Measurements from ENCODE around the gene UQCRQ.

UQCRQ gene

DNA sequence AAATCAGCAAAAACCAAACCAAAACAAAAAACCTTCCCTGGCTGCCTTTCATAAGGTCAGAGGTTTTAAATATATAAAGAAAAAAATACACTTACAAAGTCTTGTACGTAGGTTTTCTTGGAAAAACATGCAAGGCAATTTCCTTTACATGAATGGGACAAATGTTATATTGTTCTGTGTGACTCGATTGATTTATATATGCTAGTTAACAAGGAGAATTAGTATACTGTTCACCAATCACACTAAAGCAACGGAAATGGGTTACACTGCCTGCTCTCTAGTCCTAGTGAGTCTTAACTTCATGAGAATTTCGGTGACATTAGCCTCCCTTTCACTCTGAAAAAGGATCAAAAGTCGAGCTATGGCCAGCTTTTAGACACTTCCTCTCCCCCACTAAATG is 5.7 kb upstream of the UQCRQ start:
- in situ Hi-C loops (cut with HindIII; ENCODE audit: low pct_unique_long_range_greater_than_20kb, low sequenced_read_pairs): no loop called here
- DNase-seq (ENCODE audit: low read depth in 1 of 2, low spot score in 1 of 2): no peak
- no peak for TF ChIP-seq JUND (IDR thresholded peaks at IDR 0.05; ENCODE audit: low read depth)

DNA sequence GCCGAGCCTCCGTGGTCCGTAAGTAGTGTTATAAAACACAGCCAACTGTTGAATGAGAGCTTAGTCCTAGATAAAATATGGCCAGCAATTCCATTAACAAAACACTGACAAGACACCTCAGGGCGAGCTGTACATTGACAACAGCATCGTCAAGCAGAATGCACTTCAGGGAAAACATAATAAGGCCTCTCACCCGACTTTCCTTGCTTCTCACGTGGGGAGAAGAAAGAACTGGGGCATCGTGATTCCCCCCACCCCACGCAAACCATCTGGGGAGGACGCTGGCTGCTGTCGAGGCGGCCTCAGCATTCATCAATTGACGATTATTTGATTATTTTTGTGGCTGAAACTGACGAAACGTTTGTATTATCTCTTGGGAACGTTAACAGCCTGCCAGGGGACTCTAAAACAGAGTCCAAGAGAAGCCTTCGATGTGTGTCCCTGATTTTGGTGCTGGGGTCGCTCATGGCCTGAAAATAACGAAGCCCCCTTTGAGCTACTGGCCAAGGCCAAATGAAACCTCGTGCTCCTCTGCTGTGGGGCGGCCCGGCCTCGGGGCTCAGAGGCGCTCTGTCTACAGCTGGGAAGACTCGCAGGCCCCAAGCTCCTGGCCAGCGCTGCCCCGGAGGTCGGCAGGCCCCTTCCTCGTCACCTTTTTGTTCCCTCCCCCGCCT is 637 bp upstream of the UQCRQ start:
- in situ Hi-C loops (cut with HindIII; ENCODE audit: low pct_unique_long_range_greater_than_20kb, low sequenced_read_pairs): no loop called here
- DNase-seq (ENCODE audit: low read depth in 1 of 2, low spot score in 1 of 2): no peak
- no peak for TF ChIP-seq JUND (IDR thresholded peaks at IDR 0.05; ENCODE audit: low read depth)

DNA sequence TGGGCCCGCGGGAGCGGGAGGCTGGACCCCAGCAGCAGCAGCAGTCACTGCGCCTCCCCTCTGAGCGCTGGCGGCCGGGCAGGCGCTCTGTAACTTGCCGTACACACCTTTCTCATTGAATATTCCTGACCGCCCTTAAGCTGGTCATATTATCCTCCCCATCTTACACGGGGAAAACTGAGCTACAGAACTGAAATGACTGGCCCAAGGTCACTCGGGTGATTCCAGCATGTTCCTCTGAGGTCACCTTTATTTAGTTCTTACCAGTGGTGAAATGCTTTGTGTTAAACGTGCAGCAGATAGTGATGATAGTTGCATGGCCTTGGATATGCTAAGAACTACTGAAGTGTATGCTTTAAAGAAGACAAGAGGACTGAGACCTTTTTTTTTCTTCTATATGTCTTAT is 607 bp downstream of the UQCRQ start:
- in situ Hi-C loops (cut with HindIII; ENCODE audit: low pct_unique_long_range_greater_than_20kb, low sequenced_read_pairs): no loop called here
- no peak for DNase-seq (ENCODE audit: low read depth in 1 of 2, low spot score in 1 of 2)
- TF ChIP-seq JUND (IDR thresholded peaks at IDR 0.05; ENCODE audit: low read depth): no peak

DNA sequence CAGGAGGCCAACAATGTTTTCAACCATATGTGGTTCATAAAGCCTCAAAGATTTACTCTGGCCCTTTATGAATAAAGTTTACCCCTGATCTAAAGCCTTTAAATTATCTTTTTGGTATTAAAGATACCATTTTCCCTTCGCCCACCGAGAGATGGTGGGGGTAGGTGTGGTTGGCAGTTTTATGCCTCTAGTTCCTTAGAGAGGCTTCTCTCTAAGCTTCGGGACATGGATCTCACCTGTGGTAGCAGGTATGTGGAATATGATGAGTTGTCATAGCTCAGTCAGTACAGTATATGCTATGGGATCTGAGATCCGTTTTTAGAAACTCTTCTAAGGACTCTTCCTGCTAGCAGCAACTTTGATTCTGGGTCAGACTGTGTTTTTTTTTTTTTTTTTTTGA is 2.3 kb downstream of the UQCRQ start:
- in situ Hi-C loops (cut with HindIII; ENCODE audit: low pct_unique_long_range_greater_than_20kb, low sequenced_read_pairs): no loop called here
- TF ChIP-seq JUND (IDR thresholded peaks at IDR 0.05; ENCODE audit: low read depth): no peak
- no peak for DNase-seq (ENCODE audit: low read depth in 1 of 2, low spot score in 1 of 2)

DNA sequence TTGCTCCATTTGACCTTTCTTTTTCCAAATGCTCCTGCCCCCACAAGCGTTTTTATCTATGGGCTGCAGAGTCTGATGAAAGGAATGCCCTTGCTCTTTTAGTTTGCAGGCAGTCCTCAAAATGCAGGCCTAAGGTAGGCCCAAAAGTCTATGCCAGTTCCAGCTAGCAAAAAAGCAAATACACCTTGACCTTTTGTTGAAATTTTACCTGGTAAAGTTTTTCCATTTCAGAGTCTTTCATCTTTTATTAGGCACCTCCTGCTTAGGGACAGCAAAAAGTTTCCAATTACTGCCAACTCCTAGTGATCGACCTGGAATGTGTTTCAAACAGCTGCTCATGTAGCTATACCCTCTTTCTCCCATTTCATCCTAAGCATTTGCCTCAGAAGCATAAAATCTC is 4.4 kb downstream of the UQCRQ start:
- TF ChIP-seq JUND (IDR thresholded peaks at IDR 0.05; ENCODE audit: low read depth): no peak
- no peak for DNase-seq (ENCODE audit: low read depth in 1 of 2, low spot score in 1 of 2)
- in situ Hi-C loops (cut with HindIII; ENCODE audit: low pct_unique_long_range_greater_than_20kb, low sequenced_read_pairs): no loop called here

DNA sequence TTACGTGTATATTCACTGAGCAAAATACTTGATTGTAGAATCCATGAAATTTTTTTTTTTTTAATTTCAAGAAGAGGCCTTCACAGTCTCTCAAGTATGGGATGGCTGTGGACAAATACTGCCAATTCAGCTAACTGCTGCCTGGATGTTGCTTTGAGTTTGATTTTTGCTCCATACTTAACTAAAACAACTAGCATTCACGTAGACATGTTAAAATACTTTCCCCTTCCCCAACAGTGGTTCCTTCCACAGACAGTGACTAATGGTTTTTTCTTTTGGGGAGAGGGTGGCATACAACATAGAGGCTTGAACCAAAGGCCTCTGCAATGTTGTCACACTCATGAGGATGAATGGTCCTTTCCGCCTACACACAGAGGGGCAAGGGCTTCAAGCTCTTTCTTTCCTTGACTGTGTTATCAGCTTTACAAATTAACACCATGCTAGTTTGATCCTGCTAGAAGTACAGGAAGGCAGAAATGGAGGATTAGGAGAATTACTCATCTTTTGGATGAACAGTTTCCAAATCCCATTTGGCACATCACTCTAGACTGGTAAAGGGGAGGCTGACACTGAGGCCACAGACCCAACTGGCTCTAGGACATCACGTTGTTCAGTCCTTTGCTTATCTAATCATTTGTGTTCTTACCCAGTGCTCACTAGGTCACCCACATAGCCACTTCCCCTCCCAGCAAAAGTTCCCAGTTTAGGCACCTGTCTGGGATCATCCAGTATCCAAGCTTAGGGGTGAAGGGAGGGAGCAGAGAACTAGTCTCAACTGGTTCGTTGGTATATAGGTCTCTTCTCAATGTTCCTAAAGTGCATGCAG is 5.2 kb downstream of the UQCRQ start:
- in situ Hi-C loops (cut with HindIII; ENCODE audit: low pct_unique_long_range_greater_than_20kb, low sequenced_read_pairs): no loop called here
- no peak for DNase-seq (ENCODE audit: low read depth in 1 of 2, low spot score in 1 of 2)
- no peak for TF ChIP-seq JUND (IDR thresholded peaks at IDR 0.05; ENCODE audit: low read depth)

DNA sequence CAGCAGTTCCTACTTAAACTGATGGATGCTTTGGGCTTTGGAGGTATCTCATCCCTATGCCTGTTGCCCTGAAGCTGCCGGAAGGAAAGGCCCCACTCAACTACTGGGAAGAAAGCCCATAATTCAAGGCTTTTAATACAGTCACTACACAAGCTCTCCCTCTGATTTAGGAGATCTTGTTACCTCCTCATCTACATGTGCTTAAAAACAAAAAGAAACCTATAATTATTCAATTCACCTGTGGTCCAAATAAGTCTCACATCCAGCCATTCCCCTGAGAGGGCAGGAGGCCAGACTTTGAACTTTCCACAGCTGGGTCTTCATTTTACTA is 6.3 kb downstream of the UQCRQ start:
- TF ChIP-seq JUND (IDR thresholded peaks at IDR 0.05; ENCODE audit: low read depth): no peak
- in situ Hi-C loops (cut with HindIII; ENCODE audit: low pct_unique_long_range_greater_than_20kb, low sequenced_read_pairs): no loop called here
- DNase-seq (ENCODE audit: low read depth in 1 of 2, low spot score in 1 of 2): no peak

DNA sequence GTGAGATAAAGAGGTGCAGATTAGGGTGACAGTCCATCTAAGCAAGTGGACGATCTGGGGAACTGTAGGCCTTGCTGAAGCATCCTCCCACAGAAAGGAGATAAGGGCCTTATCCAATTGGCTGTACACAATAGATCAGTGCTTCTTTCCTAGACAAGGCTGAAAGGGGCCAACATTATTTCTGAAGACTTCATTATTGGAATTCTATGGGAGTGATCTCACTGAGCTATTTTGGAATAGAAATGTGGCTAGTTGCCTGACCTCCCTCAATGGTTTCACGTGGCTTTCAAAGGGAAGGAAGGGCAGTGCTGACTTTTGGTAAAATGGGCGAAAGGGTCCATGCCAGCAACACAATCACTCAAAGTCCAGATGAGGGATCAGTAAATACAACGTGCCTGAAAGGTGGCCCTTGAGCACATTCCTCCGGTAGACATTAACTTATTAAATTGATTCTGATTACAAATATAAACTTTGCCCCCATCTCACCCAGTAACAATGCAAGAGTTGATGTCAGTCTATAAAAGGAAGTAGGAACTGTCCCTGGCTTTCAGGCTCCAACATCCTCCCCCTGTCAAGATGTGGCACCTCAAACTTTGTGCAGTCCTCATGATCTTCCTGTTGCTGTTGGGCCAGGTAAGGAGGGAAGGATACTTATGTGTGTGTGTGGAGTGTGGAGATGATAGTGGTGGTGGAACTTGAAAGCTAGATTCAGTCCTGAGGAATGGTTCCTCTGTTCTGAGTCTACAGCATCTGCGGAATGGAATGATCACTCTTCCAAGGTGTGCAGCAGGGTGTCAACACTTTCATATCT is 6.9 kb downstream of the UQCRQ start, which contains the start of gene LEAP2:
Gene LEAP2 (plus strand): TSS at position 550 of the 811 bp plus-strand sequence. CDS start 27 bp downstream, at position 577.
- in situ Hi-C loops (cut with HindIII; ENCODE audit: low pct_unique_long_range_greater_than_20kb, low sequenced_read_pairs): no loop called here
- TF ChIP-seq JUND (IDR thresholded peaks at IDR 0.05; ENCODE audit: low read depth): no peak

DNA sequence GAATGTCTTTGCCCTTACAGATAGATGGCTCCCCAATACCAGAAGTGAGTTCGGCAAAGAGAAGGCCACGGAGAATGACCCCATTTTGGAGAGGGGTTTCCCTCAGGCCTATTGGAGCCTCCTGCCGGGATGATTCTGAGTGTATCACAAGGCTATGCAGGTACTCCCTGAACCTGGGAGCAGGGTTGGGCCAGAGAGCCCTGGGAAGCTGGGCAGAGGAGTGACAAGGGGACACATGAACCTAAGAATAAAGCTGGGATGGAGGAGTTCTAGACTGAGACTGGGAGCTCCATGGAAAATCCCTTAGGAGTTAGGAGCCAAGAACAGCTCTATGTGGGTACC is 7.5 kb downstream of the UQCRQ start:
- TF ChIP-seq JUND (IDR thresholded peaks at IDR 0.05; ENCODE audit: low read depth): no peak
- no peak for DNase-seq (ENCODE audit: low read depth in 1 of 2, low spot score in 1 of 2)
- in situ Hi-C loops (cut with HindIII; ENCODE audit: low pct_unique_long_range_greater_than_20kb, low sequenced_read_pairs): no loop called here

More for the DNA sequence above, 6.9 kb downstream of the UQCRQ start, which contains the start of gene LEAP2:
- DNase-seq (ENCODE audit: low read depth in 1 of 2, low spot score in 1 of 2): no peak

DNA sequence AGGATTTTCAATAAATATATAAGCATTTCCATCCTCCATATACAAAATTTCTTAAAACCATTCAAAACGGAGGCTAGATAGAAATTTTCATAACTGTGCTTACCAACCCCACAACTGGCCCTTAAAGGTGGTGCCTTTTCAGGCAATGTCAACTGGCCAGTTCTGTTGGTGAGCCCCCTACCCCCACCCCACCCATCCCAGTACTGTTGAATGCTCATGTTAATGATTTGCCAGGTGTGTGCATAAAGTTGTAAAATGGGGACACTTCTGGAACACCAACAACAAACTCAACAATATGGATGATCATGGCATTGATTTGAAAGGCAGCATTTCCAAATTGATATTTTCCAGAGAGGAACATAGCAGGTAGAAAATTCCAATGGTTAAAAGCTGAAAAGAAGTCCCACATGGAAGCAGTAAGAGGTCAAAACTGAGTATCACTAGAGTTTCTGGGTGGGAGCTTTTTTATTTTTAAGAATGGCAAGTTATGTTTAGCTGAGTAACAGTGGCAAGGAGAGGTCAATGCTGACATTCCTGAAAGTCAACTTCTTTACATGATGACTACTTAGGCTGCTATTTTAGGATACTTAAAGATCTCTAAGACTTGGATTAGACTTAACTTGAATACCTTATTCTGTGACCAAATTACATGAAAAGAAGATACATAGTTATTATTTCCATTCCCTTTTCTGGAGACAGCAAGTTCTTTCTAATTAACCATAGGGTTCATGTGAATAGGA is 9.7 kb downstream of the UQCRQ start:
- no peak for TF ChIP-seq JUND (IDR thresholded peaks at IDR 0.05; ENCODE audit: low read depth)
- in situ Hi-C loops (cut with HindIII; ENCODE audit: low pct_unique_long_range_greater_than_20kb, low sequenced_read_pairs): no loop called here
- no peak for DNase-seq (ENCODE audit: low read depth in 1 of 2, low spot score in 1 of 2)

DNA sequence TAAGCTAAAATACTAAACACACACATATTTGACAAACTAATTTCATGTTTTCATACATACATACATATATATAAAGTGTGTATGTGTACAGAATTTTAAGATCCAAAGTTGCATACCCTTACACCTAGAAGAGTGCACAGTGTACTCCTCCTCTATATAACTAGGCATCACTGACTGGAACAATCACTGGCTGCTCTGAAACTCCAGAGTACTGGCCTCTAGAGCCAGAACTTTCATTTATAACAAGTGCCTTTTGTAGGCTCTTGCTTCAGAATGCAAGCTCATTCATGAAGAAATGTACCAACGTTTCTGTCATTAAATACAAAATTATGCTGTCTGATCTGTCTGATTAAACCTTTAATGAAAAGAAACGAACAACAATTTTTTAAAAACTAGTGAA is 11.0 kb downstream of the UQCRQ start:
- no peak for DNase-seq (ENCODE audit: low read depth in 1 of 2, low spot score in 1 of 2)
- no peak for TF ChIP-seq JUND (IDR thresholded peaks at IDR 0.05; ENCODE audit: low read depth)
- in situ Hi-C loops (cut with HindIII; ENCODE audit: low pct_unique_long_range_greater_than_20kb, low sequenced_read_pairs): no loop called here

DNA sequence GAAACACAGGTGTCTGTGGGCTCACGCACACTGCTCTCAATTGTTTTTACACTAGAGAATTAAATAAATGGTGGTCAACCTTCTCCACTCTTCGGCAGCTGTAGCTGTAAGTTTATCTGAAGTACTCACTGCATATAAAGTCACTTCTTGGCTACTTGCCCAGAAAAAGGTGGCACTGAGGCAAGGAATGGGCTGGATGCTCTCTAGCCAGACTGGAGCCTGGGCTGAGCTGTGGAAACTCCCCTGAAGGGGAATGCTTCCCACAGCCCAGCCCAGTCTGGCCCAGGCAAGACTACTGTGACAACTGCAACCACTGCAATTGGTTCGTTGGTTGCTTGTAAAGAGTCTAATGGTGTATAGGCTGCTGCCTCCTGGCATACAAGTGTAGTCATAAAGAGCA is 11.5 kb downstream of the UQCRQ start:
- DNase-seq (ENCODE audit: low read depth in 1 of 2, low spot score in 1 of 2): no peak
- no peak for TF ChIP-seq JUND (IDR thresholded peaks at IDR 0.05; ENCODE audit: low read depth)
- in situ Hi-C loops (cut with HindIII; ENCODE audit: low pct_unique_long_range_greater_than_20kb, low sequenced_read_pairs): no loop called here
